Endothelial cell of umbilical vein (primary cell): ENCODE results near the gene ALDH6A1. TPM values are rescaled to one million over a fixed set of nuclear protein-coding genes. Genes with fewer than 3 reads are reported as not detected.

Experiments
- BruUV-seq: library from RNA; stranded (reverse); fragments of 400-500 nt; replicated peaks from 2 replicates; lab custom pipeline; 2021; lab: Mats Ljungman, UMichigan
- CTCF ChIA-PET: fragments of 300-600, 350-600 bp; sonication (Branson Sonifier 250); formaldehyde crosslinking; loops from one replicate; lab custom pipeline; 2021; ENCODE audit warnings: antibody characterized with exemption, inconsistent platforms; lab: Charles Lee
- POLR2A ChIA-PET: fragments of 300-600, 350-600 bp; sonication (Branson Sonifier 250); formaldehyde crosslinking; loops from one replicate; lab custom pipeline; 2021; ENCODE audit warnings: antibody characterized with exemption, inconsistent platforms; lab: Charles Lee
- DNase-seq: peaks from one replicate; pipeline ENCODE4 v3.0.0-alpha.2; 2011; ENCODE audit warnings: low read depth, low spot score
- FAIRE-seq: peaks from 2 replicates; lab custom pipeline; 2011; peaks lifted over from hg19 to GRCh38; lab: Jason Lieb, UNC
- H2AFZ ChIP-seq: 2 replicates; pipeline ENCODE4 v1.6.0; 2012; ENCODE audit warnings: low read depth, low read length, control low read depth, inconsistent platforms
- H3K27ac ChIP-seq: 2 replicates; pipeline ENCODE4 v1.5.1; 2011; ENCODE audit warnings: low read depth, mild to moderate bottlenecking, control low read depth, low read length, moderate library complexity; ENCODE audit not compliant: insufficient read depth
- H3K27me3 ChIP-seq, 2 experiments: 2 replicates each; pipeline versions ENCODE4 v1.6.0 to v1.6.1; 2011; ENCODE audit warnings: low read length in 2 of 2, mixed read lengths in 1 of 2; ENCODE audit not compliant: control insufficient read depth in 2 of 2, insufficient read depth in 2 of 2
- H3K36me3 ChIP-seq, 2 experiments: 2 replicates in 1 of 2; 3 replicates in 1 of 2; pipeline ENCODE4 v1.5.1; 2011; ENCODE audit warnings: low read length in 2 of 2, mild to moderate bottlenecking in 1 of 2, moderate library complexity in 1 of 2; ENCODE audit not compliant: control insufficient read depth in 2 of 2, insufficient read depth in 2 of 2; ENCODE audit errors: extremely low read depth in 1 of 2
- H3K4me1 ChIP-seq: 3 replicates; pipeline ENCODE4 v1.5.1; 2011; ENCODE audit warnings: mild to moderate bottlenecking, low read length; ENCODE audit not compliant: control insufficient read depth, insufficient read depth; ENCODE audit errors: extremely low read depth
- H3K4me2 ChIP-seq: 2 replicates; pipeline ENCODE4 v1.6.1; 2011; ENCODE audit warnings: low read length, control low read depth, mixed read lengths; ENCODE audit not compliant: insufficient read depth
- H3K4me3 ChIP-seq, 3 experiments: fragments of 200-600 bp in 1 of 3; sonication (generic), shearing (Covaris generic) in 1 of 3; replicated peaks in 1 of 3; 2 replicates each; pipeline ENCODE4 v1.5.1; 2011 to 2016; ENCODE audit warnings: control low read depth in 3 of 3, low read length in 3 of 3, mild to moderate bottlenecking in 2 of 3, inconsistent platforms in 1 of 3, low read depth in 1 of 3, moderate library complexity in 1 of 3; ENCODE audit not compliant: insufficient read depth in 1 of 3
- H3K79me2 ChIP-seq: 2 replicates; pipeline ENCODE4 v1.6.0; 2012; ENCODE audit warnings: low read length, inconsistent platforms; ENCODE audit not compliant: control insufficient read depth, insufficient read depth
- H3K9ac ChIP-seq: replicated peaks from 2 replicates; pipeline ENCODE3; 2011; ENCODE audit warnings: low read length, control low read depth; ENCODE audit not compliant: insufficient read depth; ENCODE audit errors: extremely low read depth
- H3K9me1 ChIP-seq: replicated peaks from 3 replicates; pipeline ENCODE4 v1.6.0; 2011; ENCODE audit warnings: mild to moderate bottlenecking, low read length; ENCODE audit not compliant: control insufficient read depth, insufficient read depth; ENCODE audit errors: extremely low read depth
- H3K9me3 ChIP-seq: replicated peaks from 2 replicates; pipeline ENCODE4 v1.5.1; 2012; ENCODE audit warnings: low read length, inconsistent platforms; ENCODE audit not compliant: control insufficient read depth, insufficient read depth
- H4K20me1 ChIP-seq: replicated peaks from 2 replicates; pipeline ENCODE3; 2011; ENCODE audit warnings: mild to moderate bottlenecking, low read length; ENCODE audit not compliant: control insufficient read depth, insufficient read depth; ENCODE audit errors: extremely low read depth
- GATA2 ChIP-seq: IDR thresholded peaks from 2 replicates; pipeline ENCODE4 v1.7.0; 2011; ENCODE audit warnings: low read depth, mild to moderate bottlenecking, moderate library complexity, mixed read lengths, low read length; ENCODE audit not compliant: insufficient read length, insufficient read depth
- POLR2AphosphoS5 ChIP-seq: IDR thresholded peaks from 2 replicates; pipeline ENCODE4 v1.6.1; 2012; ENCODE audit warnings: low read depth, mild to moderate bottlenecking, control low read depth, low read length, moderate library complexity; ENCODE audit not compliant: insufficient read depth
- dilution Hi-C: fragments of 300-500 bp; cut with MboI; formaldehyde crosslinking; loops from one replicate; pipeline ENCODE4 v1.15.0; 2019; ENCODE audit warnings: low sequenced_read_pairs; ENCODE audit not compliant: extremely low pct_ligation_motif_present
- intact Hi-C: fragments of 100-400 bp; cut with micrococcal nuclease; formaldehyde crosslinking; loops from one replicate; pipeline ENCODE4 v1.10.0; 2022
- polyA plus RNA-seq, 4 experiments: library from polyadenylated mRNA; depleted of rRNA in 3 of 4; stranded (reverse) in 3 of 4; unstranded in 1 of 4; fragments of >200 nt; gene quantifications; 2 replicates each; pipeline versions ENCODE4 v1.2.1 to v1.2.3, GENCODE V29; 2011 to 2012; ENCODE audit warnings: missing spikeins in 1 of 4
- total RNA-seq: library from RNA; stranded (reverse); gene quantifications from 2 replicates; pipeline ENCODE4 v1.2.3, GENCODE V29; 2021
- TF ChIP-seq, protein P1 (sequence below): IDR thresholded peaks from 2 replicates; pipeline ENCODE4 v1.6.1; 2011; ENCODE audit not compliant: insufficient read depth, insufficient read length
- TF ChIP-seq, protein P2 (sequence below), 2 donors: IDR thresholded peaks; 1 replicate in 1 of 2; 2 replicates in 1 of 2; pipeline ENCODE4 v1.5.1; 2011; ENCODE audit warnings: low read length in 2 of 2, mild to moderate bottlenecking in 2 of 2, moderate library complexity in 2 of 2, control low read depth in 1 of 2, inconsistent platforms in 1 of 2, low read depth in 1 of 2; ENCODE audit not compliant: insufficient read depth in 1 of 2; ENCODE audit errors: extremely low read depth in 1 of 2

ALDH6A1 gene
- total and polyA plus RNA-seq, 2 donors (not counting 3 experiments of a cell fraction or from before 2014, with no cell fraction given), result 5.2 to 10.2 TPM

- no peak overlapping the region for H3K27ac ChIP-seq
- H3K79me2 ChIP-seq, result no peaks in the 10 kb centered on the region
- H3K4me1 ChIP-seq, result peaks cover 29% of the 10 kb centered on the region
- H3K4me2 ChIP-seq, result peak overlapping the region; percentile 91
- dilution Hi-C loops, result no loop called here
- no peak for DNase-seq
- FAIRE-seq, result no peak
- no peaks in the 10 kb centered on the region for H3K36me3 ChIP-seq
- no peaks in the 10 kb centered on the region for H3K27me3 ChIP-seq
- intact Hi-C loops, result no loop called here
- no peak overlapping the region for H2AFZ ChIP-seq
- no peak for TF ChIP-seq GATA2
- TF ChIP-seq, protein P1, sequence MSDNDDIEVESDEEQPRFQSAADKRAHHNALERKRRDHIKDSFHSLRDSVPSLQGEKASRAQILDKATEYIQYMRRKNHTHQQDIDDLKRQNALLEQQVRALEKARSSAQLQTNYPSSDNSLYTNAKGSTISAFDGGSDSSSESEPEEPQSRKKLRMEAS, result no peak
- TF ChIP-seq, protein P2, sequence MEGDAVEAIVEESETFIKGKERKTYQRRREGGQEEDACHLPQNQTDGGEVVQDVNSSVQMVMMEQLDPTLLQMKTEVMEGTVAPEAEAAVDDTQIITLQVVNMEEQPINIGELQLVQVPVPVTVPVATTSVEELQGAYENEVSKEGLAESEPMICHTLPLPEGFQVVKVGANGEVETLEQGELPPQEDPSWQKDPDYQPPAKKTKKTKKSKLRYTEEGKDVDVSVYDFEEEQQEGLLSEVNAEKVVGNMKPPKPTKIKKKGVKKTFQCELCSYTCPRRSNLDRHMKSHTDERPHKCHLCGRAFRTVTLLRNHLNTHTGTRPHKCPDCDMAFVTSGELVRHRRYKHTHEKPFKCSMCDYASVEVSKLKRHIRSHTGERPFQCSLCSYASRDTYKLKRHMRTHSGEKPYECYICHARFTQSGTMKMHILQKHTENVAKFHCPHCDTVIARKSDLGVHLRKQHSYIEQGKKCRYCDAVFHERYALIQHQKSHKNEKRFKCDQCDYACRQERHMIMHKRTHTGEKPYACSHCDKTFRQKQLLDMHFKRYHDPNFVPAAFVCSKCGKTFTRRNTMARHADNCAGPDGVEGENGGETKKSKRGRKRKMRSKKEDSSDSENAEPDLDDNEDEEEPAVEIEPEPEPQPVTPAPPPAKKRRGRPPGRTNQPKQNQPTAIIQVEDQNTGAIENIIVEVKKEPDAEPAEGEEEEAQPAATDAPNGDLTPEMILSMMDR (IDR thresholded peaks at IDR 0.05; ENCODE audit: extremely low read depth in 1 of 2, insufficient read depth in 1 of 2, low read depth in 1 of 2, low read length in 2 of 2), result no peak
- H3K9me3 ChIP-seq, result no peaks in the 10 kb centered on the region
- no peaks in the 10 kb centered on the region for H3K9me1 ChIP-seq
- peak overlapping the region in 1 of 3 experiments; percentile 87 for H3K4me3 ChIP-seq
- H3K9ac ChIP-seq, result peak overlapping the region; percentile 88
- POLR2A ChIA-PET, result no interaction called here
- CTCF ChIA-PET, result no interaction called here
- H4K20me1 ChIP-seq, result no peaks in the 10 kb centered on the region
- BruUV-seq, result no TSS peak
Measured at GRCh38 chr14:74085828-74086227, 1.6 kb upstream of the ALDH6A1 start.

- H3K9ac ChIP-seq, result peak overlapping the region; percentile 88
- no peak for FAIRE-seq
- POLR2A ChIA-PET, result no interaction called here
Measured at GRCh38 chr14:74085047-74085637, 889 bp upstream of the ALDH6A1 start.

More at GRCh38 chr14:74085047-74085637, 889 bp upstream of the ALDH6A1 start:
- no peaks in the 10 kb centered on the region for H3K36me3 ChIP-seq
- no peaks in the 10 kb centered on the region for H3K9me1 ChIP-seq
- dilution Hi-C loops (no loop called here), intact Hi-C loops (no loop called here)
- H3K27me3 ChIP-seq, result no peaks in the 10 kb centered on the region
- no peaks in the 10 kb centered on the region for H3K9me3 ChIP-seq
- H3K4me1 ChIP-seq, result peaks cover 33% of the 10 kb centered on the region
- peak overlapping the region; percentile 34 to 87 (median 59) for H3K4me3 ChIP-seq
- CTCF ChIA-PET, result no interaction called here
- no peak for DNase-seq
- BruUV-seq, result TSS peak; percentile 68
- H3K79me2 ChIP-seq, result no peaks in the 10 kb centered on the region
- peak overlapping the region; percentile 74 for H2AFZ ChIP-seq
- TF ChIP-seq POLR2AphosphoS5, result no peak
- TF ChIP-seq, protein P1, result peak; percentile 0
- H3K27ac ChIP-seq, result peak overlapping the region; percentile 57
- peak overlapping the region; percentile 91 for H3K4me2 ChIP-seq
- no peaks in the 10 kb centered on the region for H4K20me1 ChIP-seq
